Nephron (organoid): ENCODE results near the gene GPRIN2.
"Not testable (repeated sequence)": the region's sequence is repeated elsewhere in the genome, so short reads cannot be mapped to it uniquely, and the experiment has no call there.

ENCODE experiments used
- H3K27ac Mint-ChIP-seq, 3 experiments: 2 replicates each; pipeline ENCODE4 v1.8.0; 2020; ENCODE audit warnings: mixed read lengths in 3 of 3, mild to moderate bottlenecking in 2 of 3, moderate library complexity in 1 of 3
- H3K27me3 Mint-ChIP-seq: 2 replicates; pipeline ENCODE4 v1.8.0; 2021; ENCODE audit warnings: low read depth, mild to moderate bottlenecking, moderate library complexity, mixed read lengths
- H3K36me3 Mint-ChIP-seq: 2 replicates; pipeline ENCODE4 v1.8.0; 2020; ENCODE audit warnings: low read depth, mixed read lengths
- H3K4me1 Mint-ChIP-seq: 2 replicates; pipeline ENCODE4 v1.8.0; 2020; ENCODE audit warnings: mixed read lengths
- H3K4me3 Mint-ChIP-seq, 3 experiments: 2 replicates each; pipeline ENCODE4 v1.8.0; 2020; ENCODE audit warnings: mild to moderate bottlenecking in 3 of 3, mixed read lengths in 3 of 3, moderate library complexity in 2 of 3
- H3K9me3 Mint-ChIP-seq: 2 replicates; pipeline ENCODE4 v1.8.0; 2020; ENCODE audit warnings: mixed read lengths
- CTCF ChIP-seq, 3 experiments: fragments of 200-600 bp; sonication (generic); IDR thresholded peaks; one replicate each; pipeline ENCODE4 v1.5.0; 2021; ENCODE audit warnings: antibody characterized with exemption in 3 of 3; ENCODE audit not compliant: unreplicated experiment in 3 of 3

The GPRIN2 gene

GRCh38 chr10:46556515-46557318 lies at the start of gene GPRIN2:
Gene GPRIN2 (minus strand): TSS chr10:46556658. CDS start chr10:46550736, 5,922 bp downstream.
- H3K9me3 Mint-ChIP-seq: no peaks in the 10 kb centered on the region
- no peak for TF ChIP-seq CTCF (IDR thresholded peaks at IDR 0.05; ENCODE audit: unreplicated experiment in 3 of 3)
- H3K27me3 Mint-ChIP-seq: no peaks in the 10 kb centered on the region

GRCh38 chr10:46600516-46600915 lies 44.1 kb upstream of the GPRIN2 start:
- H3K27ac Mint-ChIP-seq, H3K36me3 Mint-ChIP-seq, H3K27me3 Mint-ChIP-seq, H3K4me3 Mint-ChIP-seq, H3K9me3 Mint-ChIP-seq, H3K4me1 Mint-ChIP-seq: not testable (repeated sequence)

More at GRCh38 chr10:46556515-46557318, at the start of gene GPRIN2:
- Mint-ChIP-seq H3K4me1 (no peaks in the 10 kb centered on the region), H3K36me3 (no peaks in the 10 kb centered on the region), H3K4me3 (peak within 1 kb of the TSS in 2 of 3 experiments; percentile 84 to 89), H3K27ac (no peak within 1 kb of the TSS)

GRCh38 chr10:46597616-46598246 lies 41.3 kb upstream of the GPRIN2 start:
- H3K27me3 Mint-ChIP-seq, H3K27ac Mint-ChIP-seq, H3K9me3 Mint-ChIP-seq, H3K36me3 Mint-ChIP-seq, H3K4me1 Mint-ChIP-seq: not testable (repeated sequence)
- peak in 1 of 3 experiments; percentile 14 for TF ChIP-seq CTCF (IDR thresholded peaks at IDR 0.05; ENCODE audit: unreplicated experiment in 3 of 3)
- peak overlapping the region; percentile 67 to 80 (median 69) for H3K4me3 Mint-ChIP-seq

- not testable (repeated sequence) for H3K4me1 Mint-ChIP-seq, H3K27ac Mint-ChIP-seq
- H3K4me3 Mint-ChIP-seq: peak overlapping the region in 2 of 3 experiments; percentile 54 to 76
These were observed 40.1 kb upstream of the GPRIN2 start for GRCh38 chr10:46596570-46596969.

GRCh38 chr10:46594453-46595063 lies 38.1 kb upstream of the GPRIN2 start:
- not testable (repeated sequence) for H3K4me1 Mint-ChIP-seq, H3K9me3 Mint-ChIP-seq, H3K36me3 Mint-ChIP-seq, H3K27me3 Mint-ChIP-seq
- H3K4me3 Mint-ChIP-seq: peak overlapping the region in 2 of 3 experiments; percentile 12 to 45
- H3K27ac Mint-ChIP-seq: peak overlapping the region; percentile 95 to 97 (median 97)

More at GRCh38 chr10:46596570-46596969, 40.1 kb upstream of the GPRIN2 start:
- not testable (repeated sequence) for H3K9me3 Mint-ChIP-seq, H3K27me3 Mint-ChIP-seq, H3K36me3 Mint-ChIP-seq

- not testable (repeated sequence) for H3K4me1 Mint-ChIP-seq, H3K27ac Mint-ChIP-seq
These were observed 36.8 kb upstream of the GPRIN2 start for GRCh38 chr10:46593307-46593706.

GRCh38 chr10:46591053-46591452 lies 34.6 kb upstream of the GPRIN2 start:
- H3K27me3 Mint-ChIP-seq, H3K4me1 Mint-ChIP-seq, H3K36me3 Mint-ChIP-seq, H3K4me3 Mint-ChIP-seq, H3K27ac Mint-ChIP-seq, H3K9me3 Mint-ChIP-seq: not testable (repeated sequence)

More at GRCh38 chr10:46593307-46593706, 36.8 kb upstream of the GPRIN2 start:
- H3K36me3 Mint-ChIP-seq, H3K27me3 Mint-ChIP-seq, H3K4me3 Mint-ChIP-seq, H3K9me3 Mint-ChIP-seq: not testable (repeated sequence)

- H3K4me1 Mint-ChIP-seq, H3K36me3 Mint-ChIP-seq, H3K27ac Mint-ChIP-seq: not testable (repeated sequence)
These were observed 33.1 kb upstream of the GPRIN2 start for GRCh38 chr10:46589589-46589988.

GRCh38 chr10:46588221-46588620 lies 31.8 kb upstream of the GPRIN2 start:
- H3K9me3 Mint-ChIP-seq, H3K4me1 Mint-ChIP-seq, H3K36me3 Mint-ChIP-seq, H3K27ac Mint-ChIP-seq, H3K4me3 Mint-ChIP-seq, H3K27me3 Mint-ChIP-seq: not testable (repeated sequence)

More at GRCh38 chr10:46589589-46589988, 33.1 kb upstream of the GPRIN2 start:
- not testable (repeated sequence) for H3K9me3 Mint-ChIP-seq, H3K4me3 Mint-ChIP-seq, H3K27me3 Mint-ChIP-seq

- H3K4me3 Mint-ChIP-seq, H3K36me3 Mint-ChIP-seq, H3K27ac Mint-ChIP-seq, H3K27me3 Mint-ChIP-seq, H3K4me1 Mint-ChIP-seq, H3K9me3 Mint-ChIP-seq: not testable (repeated sequence)
These were observed 31.1 kb upstream of the GPRIN2 start for GRCh38 chr10:46587546-46587945.

GRCh38 chr10:46585246-46585645 lies 28.8 kb upstream of the GPRIN2 start:
- not testable (repeated sequence) for H3K27me3 Mint-ChIP-seq, H3K4me1 Mint-ChIP-seq, H3K27ac Mint-ChIP-seq, H3K36me3 Mint-ChIP-seq, H3K9me3 Mint-ChIP-seq, H3K4me3 Mint-ChIP-seq

- not testable (repeated sequence) for H3K4me3 Mint-ChIP-seq, H3K27me3 Mint-ChIP-seq, H3K27ac Mint-ChIP-seq, H3K9me3 Mint-ChIP-seq, H3K4me1 Mint-ChIP-seq, H3K36me3 Mint-ChIP-seq
These were observed 27.7 kb upstream of the GPRIN2 start for GRCh38 chr10:46584196-46584595.

GRCh38 chr10:46582568-46582967 lies 26.1 kb upstream of the GPRIN2 start:
- H3K27ac Mint-ChIP-seq, H3K9me3 Mint-ChIP-seq, H3K36me3 Mint-ChIP-seq, H3K4me3 Mint-ChIP-seq, H3K4me1 Mint-ChIP-seq, H3K27me3 Mint-ChIP-seq: not testable (repeated sequence)
